Type B pancreatic cell (in vitro differentiated cells): Measurements from ENCODE around the gene NLGN1. TPM values are rescaled to one million over a fixed set of nuclear protein-coding genes. Genes with fewer than 3 reads are reported as not detected.
A peak's percentile ranks its signal among the peaks of the same experiment; 100 is the strongest.

Experiments used
- DNase-seq: peaks from one replicate; pipeline ENCODE4 v3.0.0; 2021; ENCODE audit warnings: mixed read lengths; ENCODE audit not compliant: unreplicated experiment; ENCODE audit errors: extremely low spot score
- H3K27ac Mint-ChIP-seq: 2 replicates; pipeline ENCODE4 v1.8.0; 2021; ENCODE audit warnings: mild to moderate bottlenecking, mixed read lengths
- H3K27me3 Mint-ChIP-seq: 2 replicates; pipeline ENCODE4 v1.8.0; 2021; ENCODE audit warnings: mixed read lengths
- H3K36me3 Mint-ChIP-seq: 2 replicates; pipeline ENCODE4 v1.8.0; 2021; ENCODE audit warnings: mixed read lengths
- H3K4me1 Mint-ChIP-seq: one replicate; pipeline ENCODE4 v1.8.0; 2021; ENCODE audit warnings: mixed read lengths; ENCODE audit not compliant: unreplicated experiment
- H3K4me3 Mint-ChIP-seq: 2 replicates; pipeline ENCODE4 v1.8.0; 2021; ENCODE audit warnings: mild to moderate bottlenecking, mixed read lengths
- H3K9me3 Mint-ChIP-seq: 2 replicates; pipeline ENCODE4 v1.8.0; 2021; ENCODE audit warnings: mixed read lengths
- CTCF ChIP-seq: fragments of 200-600 bp; sonication (generic); conservative IDR thresholded peaks from 2 replicates; pipeline ENCODE4 v1.5.0; 2021; ENCODE audit warnings: antibody characterized with exemption, mild to moderate bottlenecking
- total RNA-seq: library from RNA; stranded (reverse); gene quantifications from 2 replicates; pipeline ENCODE4 v1.2.1, GENCODE V29; 2021; ENCODE audit warnings: low replicate concordance

Gene NLGN1
- total RNA-seq, 1 donor from 2014 or later = 12.6 TPM

GRCh38 chr3:174215456-174215855 lies 817.9 kb downstream of the NLGN1 start:
- Mint-ChIP-seq H3K4me3 (no peak overlapping the region), H3K9me3 (no peaks in the 10 kb centered on the region), H3K27me3 (no peaks in the 10 kb centered on the region), H3K4me1 (no peaks in the 10 kb centered on the region), H3K27ac (no peak overlapping the region), H3K36me3 (no peaks in the 10 kb centered on the region)
- TF ChIP-seq CTCF = no peak
- DNase-seq = no peak

GRCh38 chr3:174216019-174216418 lies 818.5 kb downstream of the NLGN1 start:
- Mint-ChIP-seq H3K4me1 (no peaks in the 10 kb centered on the region), H3K36me3 (no peaks in the 10 kb centered on the region), H3K27ac (no peak overlapping the region), H3K4me3 (no peak overlapping the region), H3K9me3 (no peaks in the 10 kb centered on the region), H3K27me3 (no peaks in the 10 kb centered on the region)
- no peak for DNase-seq
- no peak for TF ChIP-seq CTCF

- Mint-ChIP-seq H3K27me3 (no peaks in the 10 kb centered on the region), H3K4me1 (no peaks in the 10 kb centered on the region), H3K4me3 (no peak overlapping the region), H3K27ac (no peak overlapping the region), H3K9me3 (no peaks in the 10 kb centered on the region), H3K36me3 (no peaks in the 10 kb centered on the region)
- TF ChIP-seq CTCF = no peak
- no peak for DNase-seq
Measured at GRCh38 chr3:174216946-174217718, 819.6 kb downstream of the NLGN1 start.

GRCh38 chr3:174218016-174218415 lies 820.5 kb downstream of the NLGN1 start:
- H3K9me3 Mint-ChIP-seq = no peaks in the 10 kb centered on the region
- DNase-seq = no peak
- H3K27me3 Mint-ChIP-seq = no peaks in the 10 kb centered on the region
- no peaks in the 10 kb centered on the region for H3K36me3 Mint-ChIP-seq
- H3K4me1 Mint-ChIP-seq = peaks cover 3% of the 10 kb centered on the region
- H3K27ac Mint-ChIP-seq = no peak overlapping the region
- TF ChIP-seq CTCF = no peak
- H3K4me3 Mint-ChIP-seq = no peak overlapping the region

- no peaks in the 10 kb centered on the region for H3K36me3 Mint-ChIP-seq
- H3K4me1 Mint-ChIP-seq = peaks cover 6% of the 10 kb centered on the region
- no peak overlapping the region for H3K4me3 Mint-ChIP-seq
- H3K9me3 Mint-ChIP-seq = no peaks in the 10 kb centered on the region
- TF ChIP-seq CTCF = peak; percentile 25
- H3K27me3 Mint-ChIP-seq = no peaks in the 10 kb centered on the region
- DNase-seq = no peak
- H3K27ac Mint-ChIP-seq = no peak overlapping the region
Measured at GRCh38 chr3:174219738-174220137, 822.2 kb downstream of the NLGN1 start.
